Mesodermal cell (in vitro differentiated cells): ENCODE data around the gene ERC1.

Experiments
- H3K27ac ChIP-seq: 2 replicates; pipeline ENCODE4 v1.7.0; 2013; ENCODE audit warnings: mild to moderate bottlenecking, low read depth, low read length, moderate library complexity; ENCODE audit not compliant: severe bottlenecking
- H3K36me3 ChIP-seq: 2 replicates; pipeline ENCODE4 v1.7.1; 2013; ENCODE audit warnings: mild to moderate bottlenecking, low read length, moderate library complexity; ENCODE audit not compliant: control insufficient read depth, insufficient read depth
- H3K4me1 ChIP-seq: one replicate; pipeline ENCODE4 v1.7.1; 2013; ENCODE audit warnings: mild to moderate bottlenecking, low read length; ENCODE audit not compliant: insufficient read depth, control insufficient read depth, poor library complexity, severe bottlenecking
- H3K4me3 ChIP-seq: 2 replicates; pipeline ENCODE4 v1.7.0; 2013; ENCODE audit warnings: low read length, control low read depth, mild to moderate bottlenecking; ENCODE audit not compliant: insufficient read depth, poor library complexity, severe bottlenecking; ENCODE audit errors: extremely low read depth
- H3K9me3 ChIP-seq: 2 replicates; pipeline ENCODE4 v1.7.1; 2013; ENCODE audit warnings: mild to moderate bottlenecking, low read length, moderate library complexity; ENCODE audit not compliant: control insufficient read depth
- WGBS, 2 experiments: methylation state at CpG; one replicate each; pipeline ENCODE4 v1.1.5; 2013; ENCODE audit warnings: missing lambda C conversion rate in 2 of 2; ENCODE audit not compliant: insufficient coverage in 2 of 2; 5-methylcytosine and 5-hydroxymethylcytosine counted together

ERC1 gene

DNA sequence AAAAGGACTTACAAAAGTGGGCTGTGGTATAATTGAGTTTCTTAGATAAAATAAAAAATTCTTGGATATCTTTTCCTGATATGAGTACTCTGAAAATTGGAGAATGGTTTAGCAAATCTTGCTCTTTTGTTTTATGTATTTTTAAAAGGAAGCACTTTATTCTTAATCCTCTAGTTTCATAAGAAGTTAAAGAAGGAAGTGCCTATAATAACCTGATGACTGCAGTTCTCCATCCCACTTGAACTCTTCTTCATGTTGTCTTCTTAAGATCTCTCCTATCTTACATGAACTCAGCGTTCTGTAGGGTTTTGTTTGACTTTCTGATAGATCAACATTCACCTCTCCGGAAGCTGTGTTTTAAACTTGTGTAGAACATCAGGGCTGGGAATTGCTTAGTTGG lies 271.0 kb downstream of the ERC1 start:
- no peaks in the 10 kb centered on the region for H3K9me3 ChIP-seq
- peaks cover 21% of the 10 kb centered on the region for H3K36me3 ChIP-seq
- no CpG with 5 or more reads among the region's 2 CpGs for WGBS, 2 experiments
- H3K4me3 ChIP-seq, result no peak overlapping the region
- no peaks in the 10 kb centered on the region for H3K4me1 ChIP-seq
- H3K27ac ChIP-seq, result no peak overlapping the region

DNA sequence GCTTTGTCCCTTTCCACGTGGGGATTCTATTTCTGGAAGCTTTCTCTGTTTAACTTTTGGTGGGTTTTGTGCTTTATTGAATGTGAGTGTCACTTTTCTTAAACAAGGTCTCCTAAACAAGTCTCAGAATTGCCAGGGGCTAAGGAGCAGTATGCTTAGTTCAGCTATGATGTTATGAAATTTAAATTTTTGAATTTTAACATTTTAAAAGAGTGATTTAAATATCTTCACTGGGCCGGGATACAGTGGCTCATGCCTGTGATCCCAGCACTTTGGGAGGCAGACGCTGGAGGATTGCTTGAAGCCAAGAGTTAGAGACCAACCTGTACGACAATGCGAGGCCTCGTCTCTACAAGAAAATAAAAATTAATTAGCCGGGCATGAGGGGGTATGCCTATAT lies 276.2 kb downstream of the ERC1 start:
- Histone ChIP-seq H3K4me3 (no peak overlapping the region), H3K27ac (no peak overlapping the region), H3K4me1 (no peaks in the 10 kb centered on the region), H3K36me3 (peaks cover 20% of the 10 kb centered on the region), H3K9me3 (no peaks in the 10 kb centered on the region)
- WGBS, 2 experiments, result 95 to 100% methylated on average over 5 to 6 of the region's 7 CpGs

DNA sequence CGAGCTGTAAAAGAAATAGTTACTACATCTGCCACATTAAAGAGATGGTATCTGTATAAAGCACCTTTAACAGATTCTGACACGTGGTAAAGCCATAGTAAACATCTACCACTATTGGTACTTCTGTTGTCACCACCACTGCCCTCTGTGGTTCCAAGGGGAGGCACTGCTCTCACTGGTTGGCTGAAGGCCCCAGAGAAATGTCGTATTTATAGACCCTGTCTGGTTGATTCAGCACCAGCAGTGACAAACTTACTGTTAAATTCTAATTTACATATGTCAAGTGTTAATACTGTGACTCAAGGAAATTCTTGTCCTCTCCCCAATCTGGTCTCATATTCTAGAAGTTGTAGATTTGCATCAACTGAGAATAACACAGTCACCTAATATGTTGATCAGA lies 281.1 kb downstream of the ERC1 start:
- Histone ChIP-seq H3K36me3 (peaks cover 4% of the 10 kb centered on the region), H3K9me3 (no peaks in the 10 kb centered on the region), H3K4me1 (no peaks in the 10 kb centered on the region), H3K4me3 (no peak overlapping the region), H3K27ac (no peak overlapping the region)
- WGBS, 2 experiments, result 100% methylated on average over 1 of the region's 3 CpGs; no CpG with 5 or more reads in 1 of the 2 experiments

DNA sequence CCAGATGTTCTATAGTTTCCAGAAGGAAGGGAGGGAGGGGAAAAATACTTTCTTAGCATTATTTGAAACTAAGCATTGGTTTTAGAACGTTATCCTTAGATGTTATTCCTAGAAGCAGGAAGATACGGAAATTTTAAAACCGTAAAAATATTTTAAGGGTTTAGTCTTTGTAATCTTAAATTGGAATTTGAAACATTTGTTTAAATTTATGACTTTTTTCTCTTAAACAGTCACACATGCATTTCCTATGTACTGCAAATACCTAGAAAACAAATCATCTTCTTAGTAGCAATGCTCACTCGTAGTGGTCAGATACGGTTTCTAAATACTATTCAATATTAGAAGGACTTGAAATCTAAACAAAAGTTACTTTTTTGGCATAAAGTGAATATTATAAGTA lies 282.0 kb downstream of the ERC1 start:
- H3K9me3 ChIP-seq, result no peaks in the 10 kb centered on the region
- H3K36me3 ChIP-seq, result peaks cover 4% of the 10 kb centered on the region
- H3K4me1 ChIP-seq, result peaks cover 4% of the 10 kb centered on the region
- WGBS, 2 experiments, result 100% methylated on average over 1 of the region's 5 CpGs; no CpG with 5 or more reads in 1 of the 2 experiments
- H3K27ac ChIP-seq, result no peak overlapping the region
- no peak overlapping the region for H3K4me3 ChIP-seq

DNA sequence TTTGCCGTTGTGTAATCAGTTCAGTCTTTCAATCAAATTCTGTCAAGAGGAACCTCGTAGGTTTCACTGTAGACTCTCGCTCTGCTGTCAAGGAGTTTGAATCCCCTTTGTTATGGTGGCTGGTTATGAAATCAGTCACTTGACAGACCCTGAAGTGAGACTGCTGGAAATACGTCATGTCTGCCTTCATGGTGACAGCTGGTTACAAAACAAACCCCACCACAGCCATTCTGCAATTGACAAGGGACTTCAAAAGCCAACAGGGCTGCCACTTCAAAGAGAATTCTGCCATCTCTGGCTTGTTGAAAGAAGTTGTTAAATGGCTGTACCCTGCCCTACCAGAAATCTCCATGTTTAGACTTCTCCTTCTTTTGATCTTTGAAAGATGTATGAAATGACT lies 286.9 kb downstream of the ERC1 start:
- Histone ChIP-seq H3K4me1 (peaks cover 6% of the 10 kb centered on the region), H3K27ac (peak overlapping the region; percentile 6), H3K9me3 (no peaks in the 10 kb centered on the region), H3K36me3 (peaks cover 4% of the 10 kb centered on the region), H3K4me3 (no peak overlapping the region)
- WGBS, 2 experiments, result 87 to 88% methylated on average over 3 of the region's 4 CpGs

DNA sequence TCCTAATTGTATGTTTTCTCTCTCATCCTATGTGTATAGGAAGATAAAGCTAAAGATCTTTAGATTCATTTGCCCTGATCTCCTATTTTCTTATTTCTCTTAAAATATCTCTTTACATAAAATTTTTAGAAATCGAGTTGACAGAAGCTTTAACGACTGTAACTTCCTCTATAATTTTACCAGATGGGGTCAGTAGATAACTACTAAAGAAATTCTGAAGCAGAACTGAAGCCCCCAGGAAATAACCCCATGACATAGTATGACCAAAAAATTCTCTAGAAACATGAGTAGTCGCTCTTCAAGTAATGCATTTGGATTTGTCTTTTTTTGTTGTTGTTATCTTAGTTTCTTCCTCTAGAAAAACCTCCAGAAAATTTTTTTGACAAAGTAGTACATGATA lies 288.0 kb downstream of the ERC1 start:
- Histone ChIP-seq H3K4me1 (peaks cover 6% of the 10 kb centered on the region), H3K4me3 (no peak overlapping the region), H3K27ac (no peak overlapping the region), H3K9me3 (no peaks in the 10 kb centered on the region), H3K36me3 (peaks cover 4% of the 10 kb centered on the region)
- 80% methylated on average over 1 of the region's 3 CpGs; no CpG with 5 or more reads in 1 of the 2 experiments for WGBS, 2 experiments

DNA sequence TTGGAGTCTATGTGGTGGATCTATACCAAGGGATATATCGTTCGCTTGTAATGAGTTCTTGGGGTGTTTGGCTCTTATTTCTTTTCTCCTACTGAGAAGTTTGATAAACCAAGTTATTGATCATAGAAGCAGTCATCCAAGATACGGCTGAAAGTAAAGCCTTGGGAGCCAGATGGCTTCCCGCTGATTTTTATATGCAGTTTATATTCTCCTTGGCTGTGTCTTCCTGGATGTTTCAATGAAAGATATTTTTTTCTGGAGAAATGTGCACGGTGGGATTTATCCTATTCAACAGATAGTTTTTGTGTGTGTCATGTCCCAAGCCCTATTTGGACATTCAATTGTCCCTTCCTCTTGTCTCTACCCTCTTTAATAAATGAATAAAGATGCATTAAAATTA lies 289.0 kb downstream of the ERC1 start:
- peaks cover 6% of the 10 kb centered on the region for H3K4me1 ChIP-seq
- no peak overlapping the region for H3K4me3 ChIP-seq
- H3K9me3 ChIP-seq, result no peaks in the 10 kb centered on the region
- 78 to 90% methylated on average over 2 of the region's 5 CpGs for WGBS, 2 experiments
- peaks cover 4% of the 10 kb centered on the region for H3K36me3 ChIP-seq
- H3K27ac ChIP-seq, result no peak overlapping the region

DNA sequence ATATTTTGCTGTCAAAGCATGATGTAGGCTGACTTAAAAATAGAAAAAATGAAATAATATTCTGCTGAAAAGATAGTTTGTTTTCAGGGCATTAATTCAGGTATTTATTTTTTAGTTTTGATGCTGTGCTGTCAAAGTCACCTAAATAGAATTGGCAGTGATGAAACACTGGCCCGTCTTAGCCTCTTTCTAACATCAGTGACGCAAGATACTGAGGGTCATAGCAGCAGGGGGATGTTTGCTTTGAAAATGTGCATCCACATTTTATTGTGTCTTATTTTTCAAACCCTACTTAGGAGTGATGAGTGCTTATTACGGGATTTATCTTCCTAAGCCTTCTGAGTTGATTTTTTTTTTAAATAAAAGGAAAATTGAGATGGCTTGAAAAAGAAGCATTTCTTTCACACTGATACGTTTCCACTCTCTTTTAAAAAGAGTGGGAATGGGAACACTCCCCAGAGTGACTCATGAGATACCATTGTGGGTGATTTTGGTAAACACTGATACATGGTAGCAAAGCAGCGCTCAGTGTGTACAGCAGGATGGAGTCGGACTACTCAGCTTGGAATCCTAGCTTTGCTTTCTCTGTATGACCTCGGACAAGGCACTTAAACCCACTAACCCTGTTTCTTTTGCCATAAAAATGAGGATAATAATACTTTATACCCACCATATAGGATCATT lies 290.8 kb downstream of the ERC1 start:
- WGBS, 2 experiments, result 95 to 100% methylated on average over 2 to 4 of the region's 7 CpGs
- Histone ChIP-seq H3K4me3 (no peak overlapping the region), H3K27ac (no peak overlapping the region), H3K4me1 (peaks cover 6% of the 10 kb centered on the region), H3K9me3 (no peaks in the 10 kb centered on the region), H3K36me3 (no peaks in the 10 kb centered on the region)

DNA sequence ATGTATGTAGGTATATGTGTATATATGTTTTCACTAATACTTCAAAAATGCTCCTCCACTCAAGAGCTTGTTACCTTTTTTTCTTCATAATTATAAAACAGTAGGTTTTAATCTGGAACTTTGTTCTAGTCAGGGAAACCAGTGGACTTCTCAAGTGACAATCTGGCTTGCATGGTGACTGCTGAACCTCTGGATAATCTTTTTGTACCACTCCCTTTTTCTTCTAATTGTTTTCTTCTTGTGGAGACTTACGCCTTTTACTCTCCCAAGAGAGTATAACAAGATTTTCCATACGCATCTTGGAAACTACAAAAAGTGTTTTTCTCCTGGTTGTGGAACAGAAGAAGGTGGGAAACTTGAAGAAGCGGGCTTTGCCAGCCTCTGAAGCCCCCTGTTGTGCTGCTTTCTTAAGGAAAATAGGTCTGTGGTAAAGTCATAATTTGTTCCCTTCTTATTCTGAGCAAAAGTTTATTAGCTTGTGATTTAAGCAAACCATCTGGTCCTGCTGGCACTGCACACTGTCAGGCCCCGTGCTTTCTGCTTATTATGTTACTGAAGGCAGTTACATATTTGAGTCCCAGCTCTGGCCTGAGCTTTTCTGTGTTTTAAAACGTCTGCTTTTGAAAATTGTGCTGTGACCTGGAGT lies 291.8 kb downstream of the ERC1 start:
- 78 to 80% methylated on average over 1 to 3 of the region's 5 CpGs for WGBS, 2 experiments
- Histone ChIP-seq H3K4me1 (peaks cover 4% of the 10 kb centered on the region), H3K36me3 (no peaks in the 10 kb centered on the region), H3K27ac (no peak overlapping the region), H3K4me3 (no peak overlapping the region), H3K9me3 (no peaks in the 10 kb centered on the region)

DNA sequence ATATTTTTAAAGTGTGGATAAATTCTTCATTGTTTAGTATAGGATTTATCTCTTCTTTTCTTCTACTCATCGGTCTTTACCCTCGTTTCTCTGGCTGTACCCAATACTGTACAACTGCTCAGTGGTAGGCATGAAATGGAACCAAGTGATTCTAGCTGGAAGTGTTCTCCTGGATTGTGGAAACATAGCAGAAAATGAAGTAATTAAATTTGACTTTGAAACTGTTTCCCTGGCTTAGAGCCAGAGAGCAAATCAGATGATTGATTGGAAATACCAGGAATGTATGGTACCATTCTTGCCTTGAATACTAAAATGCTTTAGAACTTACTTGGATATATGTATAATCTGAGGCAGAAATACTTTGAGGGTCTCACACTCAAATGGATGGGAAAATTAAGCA lies 292.3 kb downstream of the ERC1 start:
- no peaks in the 10 kb centered on the region for H3K4me1 ChIP-seq
- no peak overlapping the region for H3K27ac ChIP-seq
- no peaks in the 10 kb centered on the region for H3K36me3 ChIP-seq
- H3K9me3 ChIP-seq, result no peaks in the 10 kb centered on the region
- no peak overlapping the region for H3K4me3 ChIP-seq
- WGBS, 2 experiments, result no CpG with 5 or more reads among the region's 2 CpGs

DNA sequence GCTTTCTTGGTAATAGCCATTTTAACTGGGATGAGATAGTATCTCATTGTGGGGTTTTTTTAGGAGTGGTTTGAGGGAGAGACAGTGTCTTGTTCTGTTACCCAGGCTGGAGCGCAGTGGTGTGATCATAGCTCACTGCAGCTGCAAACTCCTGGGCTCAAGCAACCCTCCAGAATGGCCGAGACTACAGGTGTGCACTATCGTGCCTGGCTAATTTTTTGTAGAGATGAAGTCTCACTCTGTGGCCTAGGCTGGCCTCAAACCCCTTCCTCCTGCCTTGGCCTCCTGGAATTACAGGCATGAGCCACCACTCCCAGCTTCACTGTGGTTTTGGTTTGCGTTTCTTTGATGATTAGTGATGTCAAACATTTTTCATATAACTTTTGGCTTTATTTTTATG lies 293.6 kb downstream of the ERC1 start:
- WGBS, 2 experiments, result 81 to 97% methylated on average over 3 of the region's 4 CpGs
- H3K27ac ChIP-seq, result no peak overlapping the region
- H3K4me3 ChIP-seq, result no peak overlapping the region
- no peaks in the 10 kb centered on the region for H3K9me3 ChIP-seq
- H3K4me1 ChIP-seq, result no peaks in the 10 kb centered on the region
- H3K36me3 ChIP-seq, result no peaks in the 10 kb centered on the region
